Measurements from ENCODE around the gene HDAC3. TPM values are rescaled to one million over a fixed set of nuclear protein-coding genes. Genes with fewer than 3 reads are reported as not detected.

HDAC3 gene
- total and polyA plus RNA-seq, 2 donors (not counting 1 experiment from before 2014, with no cell fraction given): 85.5 to 94.0 TPM

DNA sequence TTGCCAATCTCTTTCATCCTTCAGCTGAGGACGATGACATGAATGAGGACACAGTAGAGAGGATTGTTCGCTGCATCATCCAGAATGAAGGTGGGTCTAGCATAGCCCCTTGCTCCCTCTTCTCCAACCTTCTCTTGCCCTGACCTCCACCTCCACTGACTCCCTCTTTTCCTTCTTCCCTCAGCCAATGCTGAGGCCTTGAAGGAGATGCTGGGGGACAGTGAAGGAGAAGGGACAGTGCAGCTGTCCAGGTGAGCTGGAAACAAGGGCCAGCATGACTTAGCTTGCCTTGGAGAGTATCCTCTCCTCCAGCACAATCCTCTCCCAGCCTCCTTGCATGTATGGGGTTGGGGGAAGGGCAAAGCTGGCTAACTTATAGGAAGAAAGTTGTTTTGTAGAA lies 2.1 kb upstream of the HDAC3 start:
- Mint-ChIP-seq H3K27ac (no peak overlapping the region), H3K27me3 (no peaks in the 10 kb centered on the region), H3K4me3 (peak overlapping the region; percentile 94), H3K4me1 (peaks cover 32% of the 10 kb centered on the region), H3K9me3 (ENCODE audit: insufficient read depth) (no peaks in the 10 kb centered on the region)
- Histone ChIP-seq H3K9me3 (ENCODE audit: control extremely low read depth in 1 of 3, control insufficient read depth in 2 of 3, insufficient read depth in 1 of 3, low read length in 2 of 3) (no peaks in the 10 kb centered on the region), H2AFZ (ENCODE audit: insufficient read depth, low read depth, low read length, poor library complexity, severe bottlenecking) (no peak overlapping the region), H3K79me2 (ENCODE audit: control insufficient read depth, insufficient read depth, low read length) (peaks cover 36% of the 10 kb centered on the region), H3K4me2 (replicated peaks; ENCODE audit: low read depth, low read length, poor library complexity, severe bottlenecking) (peak overlapping the region; percentile 93), H4K20me1 (ENCODE audit: control insufficient read depth, insufficient read depth, low read length, poor library complexity, severe bottlenecking) (peaks cover 23% of the 10 kb centered on the region), H3K4me1 (ENCODE audit: control insufficient read depth in 2 of 2, insufficient read depth in 2 of 2, low read length in 2 of 2) (peaks cover 30 to 35% of the 10 kb centered on the region in 2 donors), H3K27me3 (replicated peaks in 1 of 4; ENCODE audit: control extremely low read depth in 1 of 4, control insufficient read depth in 3 of 4, insufficient read depth in 4 of 4, low read length in 3 of 4) (no peaks in the 10 kb centered on the region), H3K9ac (ENCODE audit: low read length) (no peak overlapping the region), H3K27ac (ENCODE audit: low read length in 2 of 2) (peak overlapping the region in 1 of 2 donors; percentile 32), H3K36me3 (replicated peaks in 1 of 2; ENCODE audit: control extremely low read depth in 1 of 2, control insufficient read depth in 1 of 2, extremely low read depth in 1 of 2, insufficient read depth in 2 of 2, low read length in 1 of 2) (peaks cover 0 to 21% of the 10 kb centered on the region in 2 experiments), H3K4me3 (ENCODE audit: control extremely low read depth in 1 of 5, extremely low read depth in 1 of 5, insufficient read depth in 1 of 5, low read depth in 2 of 5, low read length in 4 of 5) (peak overlapping the region in 1 of 5 experiments; percentile 98)
- no peak for TF ChIP-seq EZH2 (IDR thresholded peaks at IDR 0.05; ENCODE audit: borderline replicate concordance, insufficient read depth, low read depth, low read length, poor library complexity, severe bottlenecking)
- TF ChIP-seq, protein P1, sequence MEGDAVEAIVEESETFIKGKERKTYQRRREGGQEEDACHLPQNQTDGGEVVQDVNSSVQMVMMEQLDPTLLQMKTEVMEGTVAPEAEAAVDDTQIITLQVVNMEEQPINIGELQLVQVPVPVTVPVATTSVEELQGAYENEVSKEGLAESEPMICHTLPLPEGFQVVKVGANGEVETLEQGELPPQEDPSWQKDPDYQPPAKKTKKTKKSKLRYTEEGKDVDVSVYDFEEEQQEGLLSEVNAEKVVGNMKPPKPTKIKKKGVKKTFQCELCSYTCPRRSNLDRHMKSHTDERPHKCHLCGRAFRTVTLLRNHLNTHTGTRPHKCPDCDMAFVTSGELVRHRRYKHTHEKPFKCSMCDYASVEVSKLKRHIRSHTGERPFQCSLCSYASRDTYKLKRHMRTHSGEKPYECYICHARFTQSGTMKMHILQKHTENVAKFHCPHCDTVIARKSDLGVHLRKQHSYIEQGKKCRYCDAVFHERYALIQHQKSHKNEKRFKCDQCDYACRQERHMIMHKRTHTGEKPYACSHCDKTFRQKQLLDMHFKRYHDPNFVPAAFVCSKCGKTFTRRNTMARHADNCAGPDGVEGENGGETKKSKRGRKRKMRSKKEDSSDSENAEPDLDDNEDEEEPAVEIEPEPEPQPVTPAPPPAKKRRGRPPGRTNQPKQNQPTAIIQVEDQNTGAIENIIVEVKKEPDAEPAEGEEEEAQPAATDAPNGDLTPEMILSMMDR (IDR thresholded peaks at IDR 0.05): no peak
- ChIA-PET CTCF (interaction anchor here (0.5 to 10.3 kb wide), 9 partner anchors 9 to 338 kb away, joined by 3 to 124 read pairs (median 5); partner anchors contain the start of genes DIAPH1, FCHSD1, PCDH1 and TAF7), POLR2A (interaction anchor here (3.6 kb wide), 1 partner anchor 12 kb away, joined by 22 read pairs; the partner anchor contains the start of gene FCHSD1)
- DNase-seq (no peak), ATAC-seq (ENCODE audit: low read depth) (no peak)
- WGBS (ENCODE audit: insufficient coverage): no CpG with 5 or more reads among the region's 2 CpGs
- intact Hi-C loops (cut with micrococcal nuclease): no loop called here

DNA sequence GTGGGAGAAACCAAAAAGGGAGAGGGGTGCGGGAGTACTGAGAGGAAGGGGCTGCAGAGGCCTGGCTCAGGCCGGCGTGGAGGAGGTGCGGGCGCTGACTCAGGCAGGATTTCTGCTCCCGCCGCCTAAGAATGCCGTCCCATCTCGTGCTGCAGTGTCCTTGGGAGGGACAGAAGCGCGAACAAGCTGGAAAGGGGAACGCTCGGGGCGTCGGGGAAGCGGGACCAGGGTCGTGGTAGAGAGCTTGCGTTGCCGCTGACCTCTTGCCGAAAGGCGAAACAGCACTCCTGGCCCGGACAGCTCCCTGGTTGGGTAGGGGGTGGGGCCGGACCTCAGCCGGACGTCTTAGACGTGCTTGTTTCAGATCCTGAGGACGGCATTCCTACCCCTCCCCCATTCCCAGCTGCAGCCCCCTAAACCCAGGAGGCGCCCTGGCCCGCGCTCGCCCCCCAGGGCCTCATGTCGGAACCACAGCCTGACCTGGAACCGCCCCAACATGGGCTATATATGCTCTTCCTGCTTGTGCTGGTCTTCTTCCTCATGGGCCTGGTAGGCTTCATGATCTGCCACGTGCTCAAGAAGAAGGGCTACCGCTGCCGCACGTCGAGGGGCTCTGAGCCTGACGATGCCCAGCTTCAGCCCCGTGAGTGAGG lies 1.2 kb upstream of the HDAC3 start:
- H3K4me3 Mint-ChIP-seq: peak overlapping the region; percentile 94
- H3K9ac ChIP-seq (ENCODE audit: low read length): peak overlapping the region; percentile 97

More for the DNA sequence above, 1.2 kb upstream of the HDAC3 start:
- H4K20me1 ChIP-seq (ENCODE audit: control insufficient read depth, insufficient read depth, low read length, poor library complexity, severe bottlenecking): peaks cover 23% of the 10 kb centered on the region
- H3K4me1 ChIP-seq (ENCODE audit: control insufficient read depth in 2 of 2, insufficient read depth in 2 of 2, low read length in 2 of 2): peaks cover 30 to 36% of the 10 kb centered on the region in 2 donors
- POLR2A ChIA-PET: interaction anchor here (0.6 to 3.6 kb wide), 9 partner anchors 13 to 1091 kb away, joined by 3 to 22 read pairs (median 4); partner anchors contain the start of genes DIAPH1 and FCHSD1
- no peaks in the 10 kb centered on the region for H3K27me3 ChIP-seq (replicated peaks in 1 of 4; ENCODE audit: control extremely low read depth in 1 of 4, control insufficient read depth in 3 of 4, insufficient read depth in 4 of 4, low read length in 3 of 4)
- CTCF ChIA-PET: interaction anchor here (0.7 to 10.3 kb wide), 13 partner anchors 9 to 331 kb away, joined by 3 to 124 read pairs (median 9); partner anchors contain the start of genes DIAPH1, FCHSD1, PCDH1 and PCDHGA10
- Mint-ChIP-seq H3K9me3 (ENCODE audit: insufficient read depth) (no peaks in the 10 kb centered on the region), H3K27me3 (no peaks in the 10 kb centered on the region), H3K27ac (peak overlapping the region; percentile 80), H3K4me1 (peaks cover 34% of the 10 kb centered on the region)
- peaks cover 0 to 18% of the 10 kb centered on the region in 2 experiments for H3K36me3 ChIP-seq (replicated peaks in 1 of 2; ENCODE audit: control extremely low read depth in 1 of 2, control insufficient read depth in 1 of 2, extremely low read depth in 1 of 2, insufficient read depth in 2 of 2, low read length in 1 of 2)
- 3% methylated on average over 34 of the region's 40 CpGs for WGBS (ENCODE audit: insufficient coverage)
- H3K4me3 ChIP-seq (ENCODE audit: control extremely low read depth in 1 of 5, extremely low read depth in 1 of 5, insufficient read depth in 1 of 5, low read depth in 2 of 5, low read length in 4 of 5): peak overlapping the region; percentile 70 to 99 (median 82)
- peak overlapping the region; percentile 97 for H2AFZ ChIP-seq (ENCODE audit: insufficient read depth, low read depth, low read length, poor library complexity, severe bottlenecking)
- H3K79me2 ChIP-seq (ENCODE audit: control insufficient read depth, insufficient read depth, low read length): peaks cover 39% of the 10 kb centered on the region
- intact Hi-C loops (cut with micrococcal nuclease): loop anchor here (1.0 to 2.0 kb wide), 2 partner anchors 323 to 331 kb away; partner anchors contain the start of gene RNF14
- H3K4me2 ChIP-seq (replicated peaks; ENCODE audit: low read depth, low read length, poor library complexity, severe bottlenecking): peak overlapping the region; percentile 93
- H3K27ac ChIP-seq (ENCODE audit: low read length in 2 of 2): peak overlapping the region; percentile 58 to 77
- DNase-seq (peak; percentile 80), ATAC-seq (ENCODE audit: low read depth) (peak; percentile 45)
- H3K9me3 ChIP-seq (ENCODE audit: control extremely low read depth in 1 of 3, control insufficient read depth in 2 of 3, insufficient read depth in 1 of 3, low read length in 2 of 3): no peaks in the 10 kb centered on the region
- TF ChIP-seq, protein P1 (IDR thresholded peaks at IDR 0.05): peak; percentile 77
- TF ChIP-seq EZH2 (IDR thresholded peaks at IDR 0.05; ENCODE audit: borderline replicate concordance, insufficient read depth, low read depth, low read length, poor library complexity, severe bottlenecking): no peak

Data from B cell (primary cell).